GM20431 (cell line): ENCODE measurements around the gene LRRTM1.

ENCODE experiments used
- in situ Hi-C: fragments of 300-500 bp; cut with MseI, MboI; formaldehyde crosslinking; loops from one replicate; pipeline ENCODE4 v1.15.0; 2020; ENCODE audit warnings: low sequenced_read_pairs; ENCODE audit not compliant: unreplicated experiment

Gene LRRTM1

DNA sequence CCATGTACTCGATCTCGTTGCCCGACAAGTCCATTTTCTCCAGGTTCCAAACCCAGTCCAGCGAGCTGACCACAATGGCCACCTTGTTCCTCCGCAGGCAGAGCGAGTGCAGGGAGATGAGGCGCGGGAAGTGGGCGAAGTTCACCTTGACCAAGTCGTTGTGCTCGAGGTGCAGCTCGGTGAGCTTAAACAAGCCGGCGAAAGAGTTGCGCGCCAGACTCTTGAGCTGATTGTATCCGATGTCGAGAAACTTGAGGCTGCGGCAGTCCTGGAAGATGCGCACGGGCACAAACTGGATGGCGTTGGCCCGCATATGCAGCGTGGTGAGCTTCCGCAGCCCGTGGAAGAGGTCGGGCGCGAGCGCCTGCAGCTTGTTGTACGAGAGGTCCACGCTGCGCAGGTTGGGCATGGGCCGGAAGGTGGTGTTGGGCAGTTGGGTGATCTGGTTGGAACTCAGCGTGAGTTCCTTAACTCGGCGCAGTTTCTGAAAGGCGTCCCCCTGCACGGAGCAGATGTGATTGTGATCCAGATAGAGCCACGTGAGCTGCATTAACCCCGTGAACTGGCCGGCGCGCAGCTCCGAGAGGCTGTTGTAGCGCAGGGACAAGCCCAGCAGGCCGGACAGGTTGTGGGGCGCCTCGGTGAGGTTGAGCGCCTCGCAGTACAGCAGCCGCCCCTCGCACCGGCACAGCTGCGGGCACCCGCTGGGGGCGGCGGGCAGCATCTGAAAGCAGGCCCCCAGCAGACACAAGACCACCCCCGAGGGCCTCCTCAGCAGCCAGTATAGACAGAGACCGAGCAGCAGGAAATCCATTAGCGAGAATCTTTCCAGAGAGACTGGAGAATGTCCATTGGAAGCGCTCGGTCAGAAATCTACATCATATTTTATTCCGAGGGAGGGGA, 1.3 kb downstream of the LRRTM1 start:
- in situ Hi-C loops: no loop called here

DNA sequence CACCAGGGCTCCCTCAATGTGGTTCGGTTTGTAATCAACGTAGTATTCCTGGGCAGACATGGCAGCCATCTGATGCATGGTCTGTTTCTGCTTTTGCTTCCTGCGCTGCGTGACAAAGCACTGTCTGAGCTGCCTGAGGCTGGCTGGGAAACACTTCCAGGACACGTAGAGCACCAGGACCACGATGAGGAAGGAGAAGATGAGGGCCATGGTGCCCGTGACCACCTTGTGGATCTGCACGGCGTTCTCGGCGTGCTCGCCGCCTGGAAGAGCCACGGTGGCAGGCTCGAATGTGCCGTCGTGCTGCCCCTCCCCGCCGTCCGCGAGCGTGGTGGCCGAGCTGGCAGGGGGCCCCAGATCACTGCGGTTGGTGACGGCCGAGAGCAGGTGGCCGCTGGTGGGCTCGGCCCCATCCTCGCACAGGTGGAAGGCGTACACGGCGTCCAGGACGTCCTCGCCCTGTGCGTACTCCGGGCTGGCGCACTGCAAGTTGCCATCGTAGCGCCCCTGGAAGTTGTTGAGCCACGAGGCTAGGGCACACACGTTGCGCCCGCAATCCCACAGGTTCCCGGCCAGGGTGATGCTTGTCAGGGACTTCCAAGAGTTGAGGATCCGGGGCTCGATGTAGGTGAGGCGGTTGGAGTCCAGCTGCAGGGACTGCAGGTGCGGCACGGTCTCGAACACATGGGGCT, 2.1 kb downstream of the LRRTM1 start:
- in situ Hi-C loops: no loop called here

DNA sequence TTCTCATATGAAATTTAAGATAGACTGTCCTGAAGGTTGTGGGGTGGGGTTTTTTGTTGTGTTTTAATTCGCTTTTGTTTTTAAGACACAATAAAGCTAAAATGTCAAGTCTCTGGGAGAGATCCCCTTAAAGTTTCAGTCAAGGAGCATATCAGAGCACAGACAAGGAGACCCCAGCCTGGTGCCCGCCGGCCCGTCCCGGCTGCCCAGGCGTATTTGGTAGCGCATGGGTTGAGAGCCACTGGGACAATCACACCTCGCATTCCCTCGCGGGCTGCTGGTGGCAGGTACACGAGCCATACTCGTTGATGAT, 2.6 kb downstream of the LRRTM1 start:
- in situ Hi-C loops: no loop called here

DNA sequence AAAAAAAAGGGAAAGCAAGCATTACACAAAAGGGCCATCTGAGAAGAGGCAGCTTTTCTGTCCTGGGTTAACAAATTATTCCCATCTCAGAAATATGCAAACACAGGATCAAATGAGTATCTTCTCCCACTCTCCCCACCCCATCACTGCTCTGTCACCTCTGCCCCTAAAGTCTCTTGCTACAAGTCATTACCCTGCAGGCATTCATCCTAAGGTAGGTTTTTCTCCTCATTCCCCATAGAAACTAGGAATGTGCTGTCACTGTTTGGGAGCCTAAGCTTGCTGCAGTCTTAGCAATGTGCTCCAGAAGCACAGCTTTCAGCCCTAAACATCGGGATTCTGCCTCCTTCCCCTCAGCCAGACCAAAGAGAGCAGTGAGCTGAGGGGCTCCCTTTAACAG, 3.6 kb downstream of the LRRTM1 start:
- in situ Hi-C loops: no loop called here

DNA sequence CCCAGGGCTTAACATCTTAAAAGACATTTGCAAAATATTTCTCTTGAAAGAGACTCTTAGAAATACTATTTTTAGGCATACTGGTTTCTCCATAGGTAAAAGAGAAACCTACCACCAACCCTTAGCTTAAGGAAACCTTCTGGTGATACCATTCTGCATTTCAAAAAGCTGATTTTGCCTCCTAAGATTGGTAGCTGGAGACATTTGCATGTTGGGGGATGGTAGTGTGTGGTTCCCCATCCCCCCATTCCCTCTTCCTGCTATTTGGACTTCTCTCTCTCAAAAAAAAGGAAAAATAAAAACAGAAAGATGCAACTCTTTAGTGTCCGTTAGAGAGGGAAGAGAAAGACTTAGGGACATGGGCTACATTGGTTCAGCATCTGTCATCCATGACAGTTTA, 4.2 kb downstream of the LRRTM1 start:
- in situ Hi-C loops: no loop called here

DNA sequence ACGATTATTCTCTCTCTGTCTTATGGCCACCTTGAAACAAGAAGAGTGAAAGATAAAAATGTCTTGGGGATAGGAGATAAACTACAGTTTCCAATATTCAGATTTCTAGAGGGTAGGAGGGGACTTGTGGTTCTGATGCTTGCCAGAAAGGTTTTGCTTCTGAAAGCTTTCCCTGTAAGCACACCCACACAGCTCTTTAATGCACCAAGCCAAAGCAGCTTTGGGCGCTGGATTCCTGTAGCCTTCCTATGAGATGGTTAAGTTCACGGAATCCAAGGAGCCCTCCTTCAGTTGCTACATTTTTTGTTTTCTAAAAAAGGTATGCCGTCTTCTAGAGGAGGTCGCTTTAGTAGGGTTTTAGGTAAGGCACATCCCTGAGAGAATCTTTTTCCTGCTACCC, 4.9 kb downstream of the LRRTM1 start:
- in situ Hi-C loops: no loop called here

DNA sequence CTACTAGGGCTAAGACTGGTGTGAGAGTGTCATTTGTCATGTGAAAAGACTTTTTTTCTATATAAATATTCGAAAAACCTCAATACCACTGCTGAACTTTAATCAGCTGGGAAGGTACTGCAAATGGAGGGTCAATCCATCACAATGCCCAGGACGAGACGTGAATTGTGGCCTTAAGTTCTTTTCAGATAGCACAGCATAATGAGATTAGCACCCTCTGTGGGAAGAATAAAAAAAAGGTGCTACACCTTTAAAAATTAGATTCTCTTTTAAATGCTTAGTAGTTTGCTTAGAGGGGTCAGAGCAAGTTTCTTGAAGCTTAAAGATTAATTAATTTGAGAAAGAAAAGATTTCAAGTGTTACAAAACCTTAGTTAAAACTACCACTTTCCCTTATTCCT, 5.6 kb downstream of the LRRTM1 start:
- in situ Hi-C loops: no loop called here

DNA sequence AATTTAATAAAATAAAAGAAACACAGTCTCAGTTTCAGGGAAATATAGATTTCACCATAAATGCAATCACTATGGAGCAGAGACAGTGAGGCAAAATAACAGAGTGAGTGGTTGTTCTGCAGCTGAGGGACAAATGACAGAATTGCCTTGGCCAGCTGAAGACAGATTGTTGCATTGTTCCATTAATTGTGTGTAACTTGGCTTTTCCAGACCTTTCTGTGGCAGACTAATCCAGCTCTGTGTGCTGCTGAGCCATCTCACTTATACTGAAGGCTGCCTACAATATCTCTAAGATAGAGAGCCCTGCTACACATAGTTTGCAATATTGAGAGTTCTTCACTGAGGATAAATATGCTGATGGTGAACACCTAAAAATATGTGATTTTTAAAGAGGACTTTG, 11.5 kb downstream of the LRRTM1 start:
- in situ Hi-C loops: no loop called here

DNA sequence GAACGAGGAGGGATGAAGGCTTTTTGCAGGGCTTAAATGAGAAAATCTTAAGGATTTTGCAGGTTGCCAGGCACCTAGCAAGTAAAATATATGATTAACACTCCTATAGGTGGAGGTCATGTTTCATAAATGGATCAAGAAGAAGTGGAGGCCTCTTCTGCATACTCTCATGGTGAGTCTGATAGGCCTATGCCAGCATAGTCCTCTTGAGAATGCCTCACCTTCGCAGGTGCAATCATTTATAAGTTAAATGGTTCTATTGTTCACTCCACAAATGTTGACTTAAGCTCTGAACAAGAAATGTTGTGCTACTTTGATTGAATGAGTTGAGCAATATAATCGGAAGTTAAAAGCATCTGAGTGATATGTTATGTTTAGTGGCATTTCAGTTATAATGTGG, 12.1 kb downstream of the LRRTM1 start:
- in situ Hi-C loops: no loop called here

DNA sequence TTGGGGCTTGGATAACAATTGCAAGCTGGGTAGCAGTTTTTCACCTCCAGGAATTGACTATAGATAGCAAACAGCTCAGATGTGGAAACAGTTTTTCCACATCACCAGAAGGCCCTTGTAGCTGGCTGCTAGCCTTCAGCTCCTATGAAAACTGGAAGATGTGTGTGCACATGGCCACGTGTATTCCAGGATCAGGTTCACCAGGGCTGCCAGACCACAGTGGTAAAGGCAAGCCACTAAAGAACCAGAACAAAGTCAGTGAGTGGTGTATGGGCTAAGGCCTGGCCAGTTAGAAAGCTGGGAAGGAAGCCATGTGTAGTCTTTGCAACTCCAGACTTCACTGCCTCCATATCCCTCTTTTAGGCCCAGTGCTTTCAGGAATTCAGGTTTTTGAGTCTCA, 12.9 kb downstream of the LRRTM1 start:
- in situ Hi-C loops: no loop called here

DNA sequence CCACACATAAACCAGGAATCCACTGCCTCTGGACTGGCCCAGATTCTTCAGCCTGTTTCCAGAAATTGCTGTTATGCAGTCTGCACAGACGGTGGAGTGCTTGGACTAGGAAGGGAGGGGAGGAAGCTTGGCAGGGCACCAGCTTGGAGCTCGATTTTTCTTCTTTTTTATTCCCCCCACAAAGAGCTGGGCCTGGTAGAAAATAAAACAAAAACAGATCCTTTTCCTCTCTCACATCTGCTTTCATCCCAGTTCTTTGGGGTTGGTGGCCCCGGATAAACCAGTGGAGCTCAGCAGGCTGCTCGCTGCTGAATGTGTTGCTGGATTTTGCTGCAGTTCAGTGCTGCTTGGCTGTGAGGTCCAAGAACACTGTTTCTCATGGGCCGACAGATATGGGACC, 16.0 kb downstream of the LRRTM1 start:
- in situ Hi-C loops: no loop called here

DNA sequence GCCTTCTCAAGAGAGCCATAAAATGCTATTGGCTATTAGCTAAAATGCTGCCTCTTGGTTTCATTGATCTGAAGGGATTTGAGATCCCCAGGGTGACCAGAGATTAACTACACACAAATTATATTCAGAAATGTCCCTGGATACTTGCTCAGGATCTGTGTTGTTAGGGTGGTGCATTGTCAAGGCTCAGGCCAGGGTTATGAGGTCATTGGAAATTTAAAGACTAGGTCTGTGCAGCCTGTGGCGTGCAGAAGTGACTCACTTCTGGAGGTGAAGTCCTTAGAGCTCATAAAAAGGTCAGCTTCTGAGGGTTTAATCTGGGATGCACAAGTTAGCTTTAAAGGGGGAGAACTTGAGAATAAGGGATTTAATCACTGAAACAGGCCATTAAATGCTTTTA, 23.5 kb downstream of the LRRTM1 start:
- in situ Hi-C loops: no loop called here

DNA sequence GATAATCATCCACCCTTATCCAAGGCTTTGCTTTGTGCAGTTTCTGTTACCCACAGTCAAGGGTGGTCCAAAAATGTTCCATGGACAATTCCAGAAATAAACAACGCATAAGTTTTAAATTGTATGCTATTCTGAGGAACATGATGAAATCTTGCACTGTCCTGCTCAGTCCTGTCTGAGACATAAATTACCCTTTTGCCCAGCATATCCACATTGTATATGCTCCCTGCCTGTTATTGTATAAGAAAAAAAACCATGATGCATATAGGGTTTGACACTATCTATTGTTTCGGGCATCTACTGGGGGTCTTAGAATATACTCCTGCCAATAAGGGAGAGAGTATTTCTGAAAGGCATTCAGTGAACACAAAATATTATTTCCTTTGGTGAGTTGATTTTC, 24.0 kb downstream of the LRRTM1 start:
- in situ Hi-C loops: no loop called here

DNA sequence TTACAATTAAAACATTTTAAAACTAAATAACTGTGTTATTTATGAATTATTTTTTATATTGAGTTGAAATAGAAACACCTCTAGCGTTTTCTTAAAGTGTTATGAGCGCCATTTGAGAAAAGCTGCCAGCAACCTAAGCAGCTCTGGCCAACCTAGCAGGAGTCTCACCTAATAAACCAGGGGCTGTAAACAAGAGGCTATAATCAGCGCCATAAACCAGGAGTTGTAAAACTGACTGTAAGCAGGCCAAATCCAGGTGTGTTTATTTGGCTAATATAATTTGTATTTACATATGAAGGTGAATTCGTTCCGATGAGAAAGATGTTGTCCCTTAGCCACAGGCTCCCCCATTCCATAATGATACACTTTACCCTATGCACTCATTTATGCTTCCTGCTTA, 34.7 kb downstream of the LRRTM1 start:
- in situ Hi-C loops: no loop called here

DNA sequence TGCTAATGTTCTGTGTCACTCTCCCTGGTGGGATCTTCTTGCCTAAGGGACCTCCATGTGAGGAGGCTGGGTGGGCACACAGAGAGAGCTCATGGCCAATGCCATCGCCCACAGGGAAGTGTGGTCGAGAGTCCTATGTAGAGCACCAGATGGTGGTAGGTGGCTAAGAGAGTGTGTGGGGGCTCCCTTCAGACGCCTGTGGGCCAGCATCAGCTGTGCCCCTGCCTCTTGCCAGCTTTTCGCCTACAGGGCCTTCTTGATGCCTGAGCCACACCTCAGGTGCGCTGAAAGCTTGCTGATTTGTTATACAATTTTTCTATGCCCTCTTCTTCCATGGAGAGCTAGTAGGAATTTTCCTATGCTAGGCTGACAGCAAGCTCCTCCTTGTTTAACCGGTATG, 38.3 kb downstream of the LRRTM1 start:
- in situ Hi-C loops: no loop called here

DNA sequence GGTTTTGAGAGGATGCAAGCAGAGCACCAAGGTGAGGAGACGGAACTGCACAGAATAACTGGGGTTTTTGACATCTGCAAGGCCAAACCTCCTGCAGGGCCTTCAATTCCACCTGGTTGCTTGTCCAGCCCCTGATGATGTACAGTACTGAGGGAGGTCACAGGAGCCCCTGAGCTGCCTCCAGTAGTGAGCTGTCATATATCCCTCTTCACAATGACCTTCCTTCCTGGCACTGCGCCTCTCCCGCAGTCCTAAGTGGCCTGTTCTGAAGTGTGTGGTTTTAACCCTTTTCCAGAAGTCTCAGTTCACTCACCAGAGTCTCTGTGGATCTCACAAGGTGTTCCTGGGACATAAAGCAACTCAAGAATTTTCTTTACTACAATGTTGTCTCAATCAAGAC, 45.3 kb downstream of the LRRTM1 start:
- in situ Hi-C loops: no loop called here

DNA sequence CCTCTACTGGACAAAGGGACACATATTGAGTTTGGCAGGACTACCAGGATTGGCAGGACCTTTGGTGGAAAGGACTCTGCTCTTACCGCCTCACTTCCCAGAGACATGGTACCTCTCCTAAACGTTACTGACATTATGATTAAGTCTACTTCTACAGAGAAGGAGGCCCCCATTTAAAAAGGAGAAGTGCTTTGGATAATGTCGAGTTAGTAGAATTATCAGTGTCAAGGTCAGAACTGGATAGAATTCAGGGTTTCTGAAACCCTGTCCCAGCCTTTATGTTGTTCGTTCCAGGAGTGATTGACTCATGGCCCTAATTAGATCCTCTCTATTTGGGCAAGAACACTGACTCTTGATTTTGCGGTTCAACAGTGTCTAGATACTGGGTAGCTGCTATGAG, 45.8 kb downstream of the LRRTM1 start:
- in situ Hi-C loops: no loop called here

DNA sequence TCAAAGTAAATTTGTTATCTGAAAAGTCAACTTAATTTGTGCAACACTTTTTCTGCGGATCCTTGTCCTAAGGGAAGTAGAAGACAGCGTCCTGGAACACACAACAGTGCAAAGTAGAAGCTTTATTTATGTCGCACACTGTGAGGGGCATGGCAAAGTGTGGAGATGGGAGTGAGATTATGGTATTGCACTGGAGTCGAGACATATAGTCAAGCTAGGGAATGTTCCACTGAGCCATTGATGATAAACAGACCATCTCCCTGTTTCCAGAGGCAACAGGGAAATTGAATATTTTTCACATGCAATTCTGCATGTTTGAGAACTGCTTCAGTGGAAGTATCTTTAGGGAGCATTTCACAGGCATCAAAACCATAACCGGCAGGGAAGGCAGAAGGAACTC, 46.2 kb downstream of the LRRTM1 start:
- in situ Hi-C loops: no loop called here

DNA sequence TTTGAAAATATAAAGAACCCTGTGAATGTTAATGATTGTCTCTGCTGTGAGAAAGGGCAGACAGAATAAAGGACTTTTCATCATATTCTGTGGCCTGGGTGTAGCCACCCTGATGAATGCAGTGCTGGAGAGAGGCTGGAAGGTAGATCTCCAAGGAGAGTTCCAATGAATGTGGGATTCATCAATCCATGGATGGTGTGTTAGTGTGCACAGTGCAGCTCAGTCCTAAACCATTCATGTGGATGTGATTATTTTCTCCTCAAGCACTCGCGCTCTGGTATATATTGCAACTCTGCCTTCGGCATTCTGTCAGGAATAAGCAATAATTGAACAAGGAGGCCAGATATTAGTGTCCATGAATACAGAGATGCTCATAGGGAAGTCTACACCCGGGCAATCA, 47.1 kb downstream of the LRRTM1 start:
- in situ Hi-C loops: no loop called here

DNA sequence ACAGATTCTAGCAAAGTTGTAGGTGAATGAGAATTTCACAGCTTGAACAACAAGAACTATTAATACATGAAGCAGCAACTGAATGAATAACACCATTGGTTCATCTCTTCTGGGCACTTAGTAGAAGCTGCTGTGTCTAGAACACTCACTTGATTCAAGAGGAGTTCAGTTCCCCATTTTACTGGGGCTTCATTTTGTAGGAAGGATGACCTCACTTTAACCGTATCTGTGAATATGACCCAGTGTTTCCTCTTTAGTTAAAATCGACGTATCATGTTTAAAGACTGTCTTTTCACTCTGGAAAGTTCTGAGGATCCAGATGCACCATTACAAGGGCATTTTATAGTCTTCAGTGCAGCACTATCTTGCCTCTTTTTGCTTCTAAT, 47.8 kb downstream of the LRRTM1 start:
- in situ Hi-C loops: no loop called here

DNA sequence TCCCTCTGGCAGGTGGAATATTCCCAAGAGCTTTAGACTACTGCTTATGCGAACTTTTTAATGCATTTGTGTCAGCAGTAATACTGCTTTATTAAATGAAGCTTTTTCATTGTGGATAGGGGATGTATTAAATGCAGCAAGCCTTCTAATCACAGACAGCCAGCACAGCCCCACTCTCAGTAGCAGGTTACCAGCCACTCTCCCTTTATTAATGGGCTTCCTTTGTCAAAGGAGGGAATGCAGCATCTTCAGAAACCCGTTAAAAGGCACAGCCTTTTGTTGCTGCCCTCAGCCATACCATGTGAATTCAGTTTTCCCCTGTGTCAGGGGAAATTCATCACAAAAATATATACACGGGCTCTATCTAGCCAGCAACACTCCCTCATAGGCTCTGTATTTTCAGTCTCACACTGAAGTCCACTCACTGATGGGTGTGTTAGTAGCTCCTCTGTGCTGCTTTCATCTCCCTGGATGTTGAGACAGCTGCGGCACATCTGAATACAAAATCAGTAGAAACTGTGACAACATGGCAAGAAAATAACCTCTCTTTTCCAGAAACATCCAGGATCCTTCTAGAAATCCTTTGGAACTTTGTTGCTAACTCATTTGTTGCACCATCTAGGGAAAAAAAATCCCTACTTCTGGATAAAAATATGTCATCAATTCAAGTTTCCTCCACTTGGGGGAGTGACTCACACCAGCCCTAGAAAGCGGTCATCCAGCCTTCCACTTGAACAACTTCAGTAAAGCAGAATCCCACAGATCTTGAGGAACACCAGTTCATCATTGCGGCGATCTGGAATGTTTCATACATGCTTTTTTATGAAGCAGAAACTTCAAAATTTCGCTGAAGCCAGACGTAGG, 48.4 kb downstream of the LRRTM1 start:
- in situ Hi-C loops: no loop called here
